H9 (cell line): ENCODE data around the gene C17orf58. TPM values are rescaled to one million over a fixed set of nuclear protein-coding genes. Genes with fewer than 3 reads are reported as not detected.
A peak's percentile ranks its signal among the peaks of the same experiment; 100 is the strongest.
"Not testable (repeated sequence)": the region's sequence is repeated elsewhere in the genome, so short reads cannot be mapped to it uniquely, and the experiment has no call there.

Source experiments
- DNase-seq: peaks from one replicate; pipeline ENCODE4 v3.0.0-alpha.2; 2017
- H2AFZ ChIP-seq: one replicate; pipeline ENCODE4 v1.6.1; 2013; ENCODE audit warnings: mild to moderate bottlenecking, low read length, control low read depth, moderate library complexity
- H2AK5ac ChIP-seq: 2 replicates; pipeline ENCODE4 v1.6.1; 2013; ENCODE audit warnings: low read length, control low read depth, mixed read lengths; ENCODE audit not compliant: insufficient read length
- H2BK120ac ChIP-seq: one replicate; pipeline ENCODE4 v1.6.1; 2013; ENCODE audit warnings: low read depth, mild to moderate bottlenecking, low read length, control low read depth, inconsistent platforms; ENCODE audit not compliant: poor library complexity, severe bottlenecking
- H2BK12ac ChIP-seq: 2 replicates; pipeline ENCODE4 v1.6.1; 2013; ENCODE audit warnings: low read length, control low read depth, mixed read lengths, low read depth; ENCODE audit not compliant: insufficient read length
- H2BK15ac ChIP-seq: 2 replicates; pipeline ENCODE4 v1.6.1; 2013; ENCODE audit warnings: low read depth, low read length, control low read depth
- H2BK20ac ChIP-seq: one replicate; pipeline ENCODE4 v1.6.1; 2013; ENCODE audit warnings: low read depth, mild to moderate bottlenecking, low read length, control low read depth, inconsistent platforms; ENCODE audit not compliant: poor library complexity, severe bottlenecking
- H2BK5ac ChIP-seq: 2 replicates; pipeline ENCODE4 v1.6.1; 2013; ENCODE audit warnings: low read length, control low read depth, mixed read lengths; ENCODE audit not compliant: insufficient read length
- H3K14ac ChIP-seq: 2 replicates; pipeline ENCODE4 v1.6.1; 2013; ENCODE audit warnings: low read length, control low read depth; ENCODE audit not compliant: insufficient read depth
- H3K18ac ChIP-seq: 2 replicates; pipeline ENCODE4 v1.6.1; 2013; ENCODE audit warnings: low read depth, mild to moderate bottlenecking, mixed read lengths, low read length, control low read depth; ENCODE audit not compliant: insufficient read length
- H3K23ac ChIP-seq: 2 replicates; pipeline ENCODE4 v1.6.1; 2013; ENCODE audit warnings: low read length, control low read depth, mixed read lengths, low read depth; ENCODE audit not compliant: insufficient read length
- H3K23me2 ChIP-seq: 2 replicates; pipeline ENCODE4 v1.6.1; 2013; ENCODE audit warnings: low read depth, mild to moderate bottlenecking, mixed read lengths, low read length, control low read depth; ENCODE audit not compliant: insufficient read length, poor library complexity, severe bottlenecking
- H3K27ac ChIP-seq: 2 replicates; pipeline ENCODE4 v1.5.1; 2013; ENCODE audit warnings: low read length, control low read depth, mixed read lengths, low read depth; ENCODE audit not compliant: insufficient read length
- H3K27me3 ChIP-seq: 2 replicates; pipeline ENCODE4 v1.6.1; 2013; ENCODE audit warnings: low read length, control low read depth, inconsistent platforms; ENCODE audit not compliant: insufficient read depth
- H3K4ac ChIP-seq: 2 replicates; pipeline ENCODE4 v1.6.1; 2013; ENCODE audit warnings: low read depth, mild to moderate bottlenecking, control low read depth, inconsistent platforms, low read length, moderate library complexity
- H3K4me1 ChIP-seq: 2 replicates; pipeline ENCODE4 v1.6.1; 2013; ENCODE audit warnings: low read length, control low read depth, inconsistent platforms; ENCODE audit not compliant: insufficient read depth
- H3K4me2 ChIP-seq: 2 replicates; pipeline ENCODE4 v1.6.1; 2013; ENCODE audit warnings: low read length, control low read depth, mixed read lengths; ENCODE audit not compliant: insufficient read length, insufficient read depth
- H3K56ac ChIP-seq: 2 replicates; pipeline ENCODE4 v1.6.1; 2013; ENCODE audit warnings: low read depth, mild to moderate bottlenecking, mixed read lengths, low read length, control low read depth; ENCODE audit not compliant: insufficient read length
- H3K79me1 ChIP-seq: 2 replicates; pipeline ENCODE4 v1.6.1; 2013; ENCODE audit warnings: low read depth, mild to moderate bottlenecking, moderate library complexity, low read length, control low read depth, inconsistent platforms; ENCODE audit not compliant: insufficient read depth, poor library complexity, severe bottlenecking
- H3K79me2 ChIP-seq: 2 replicates; pipeline ENCODE4 v1.6.1; 2013; ENCODE audit warnings: low read length, control low read depth, inconsistent platforms; ENCODE audit not compliant: insufficient read depth
- H3K9ac ChIP-seq: 2 replicates; pipeline ENCODE4 v1.6.1; 2013; ENCODE audit warnings: low read length, control low read depth, mixed read lengths; ENCODE audit not compliant: insufficient read length; ENCODE audit errors: extremely low read depth
- H3K9me3 ChIP-seq: one replicate; pipeline ENCODE4 v1.6.1; 2013; ENCODE audit warnings: low read depth, low read length, inconsistent platforms; ENCODE audit not compliant: control insufficient read depth
- H3T11ph ChIP-seq: one replicate; pipeline ENCODE4 v1.6.1; 2013; ENCODE audit warnings: mild to moderate bottlenecking, low read length, control low read depth, inconsistent platforms
- H4K20me1 ChIP-seq: one replicate; pipeline ENCODE4 v1.6.1; 2013; ENCODE audit not compliant: control insufficient read depth, insufficient read length, insufficient read depth
- H4K5ac ChIP-seq: 2 replicates; pipeline ENCODE4 v1.6.1; 2013; ENCODE audit warnings: low read depth, mild to moderate bottlenecking, mixed read lengths, low read length, control low read depth; ENCODE audit not compliant: insufficient read length
- H4K8ac ChIP-seq: replicated peaks from 2 replicates; pipeline ENCODE4 v1.6.1; 2013; ENCODE audit warnings: low read length, control low read depth, mixed read lengths, low read depth; ENCODE audit not compliant: insufficient read length
- H4K91ac ChIP-seq: 2 replicates; pipeline ENCODE4 v1.6.1; 2013; ENCODE audit warnings: low read depth, mild to moderate bottlenecking, moderate library complexity, mixed read lengths, low read length, control low read depth; ENCODE audit not compliant: insufficient read length
- H3K27ac Mint-ChIP-seq, 3 experiments: 2 replicates in 2 of 3; 3 replicates in 1 of 3; pipeline ENCODE4 v1.8.0; 2020 to 2021; ENCODE audit warnings: mixed read lengths in 3 of 3, mild to moderate bottlenecking in 1 of 3, moderate library complexity in 1 of 3
- H3K27me3 Mint-ChIP-seq: 2 replicates; pipeline ENCODE4 v1.8.0; 2021; ENCODE audit warnings: low read depth, mild to moderate bottlenecking, moderate library complexity, mixed read lengths
- H3K36me3 Mint-ChIP-seq, 3 experiments: 2 replicates in 2 of 3; 3 replicates in 1 of 3; pipeline ENCODE4 v1.8.0; 2020 to 2021; ENCODE audit warnings: low read depth in 3 of 3, mixed read lengths in 3 of 3; ENCODE audit not compliant: insufficient read depth in 1 of 3
- H3K4me1 Mint-ChIP-seq, 2 experiments: 2 replicates each; pipeline ENCODE4 v1.8.0; 2020; ENCODE audit warnings: mixed read lengths in 2 of 2
- H3K4me3 Mint-ChIP-seq, 2 experiments: 2 replicates in 1 of 2; 3 replicates in 1 of 2; pipeline ENCODE4 v1.8.0; 2020 to 2021; ENCODE audit warnings: mild to moderate bottlenecking in 2 of 2, mixed read lengths in 2 of 2, moderate library complexity in 1 of 2
- H3K9me3 Mint-ChIP-seq, 2 experiments: 2 replicates in 1 of 2; 3 replicates in 1 of 2; pipeline ENCODE4 v1.8.0; 2020; ENCODE audit warnings: mild to moderate bottlenecking in 2 of 2, mixed read lengths in 2 of 2, moderate library complexity in 1 of 2
- WGBS: extraction: QIAGEN DNeasy Blood & Tissue Kit; methylation state at CpG from one replicate; pipeline ENCODE4 v1.1.7; 2013; ENCODE audit warnings: missing lambda C conversion rate, low lambda C conversion rate, mixed read lengths; ENCODE audit not compliant: insufficient read length; ENCODE audit errors: extremely low coverage; 5-methylcytosine and 5-hydroxymethylcytosine counted together
- total RNA-seq: library from RNA; stranded (reverse); gene quantifications from 2 replicates; pipeline ENCODE4 v1.2.1, GENCODE V29; 2021

C17orf58 gene
- total RNA-seq, 1 experiment from 2014 or later = 12.3 TPM

GRCh38 chr17:67960276-67960675 lies 36.0 kb downstream of the C17orf58 start:
- H3K9ac ChIP-seq, H2AK5ac ChIP-seq, H3K79me1 ChIP-seq, H3K79me2 ChIP-seq, H3K4me1 ChIP-seq, H3K9me3 ChIP-seq, H3K4me3 Mint-ChIP-seq, H3K23ac ChIP-seq, H3T11ph ChIP-seq, H2BK15ac ChIP-seq, H3K4ac ChIP-seq, H2BK5ac ChIP-seq, H4K8ac ChIP-seq, H3K18ac ChIP-seq, H3K4me2 ChIP-seq, H4K5ac ChIP-seq, H2BK12ac ChIP-seq, H3K56ac ChIP-seq, H3K27ac ChIP-seq, H2BK120ac ChIP-seq, H3K23me2 ChIP-seq, H4K20me1 ChIP-seq, H2BK20ac ChIP-seq, H3K27me3 ChIP-seq, H3K27me3 Mint-ChIP-seq, H4K91ac ChIP-seq, H3K9me3 Mint-ChIP-seq, DNase-seq, H2AFZ ChIP-seq, H3K14ac ChIP-seq: not testable (repeated sequence)
- peaks cover 6 to 11% of the 10 kb centered on the region in 2 experiments for H3K4me1 Mint-ChIP-seq
- peak overlapping the region in 1 of 3 experiments; percentile 86; a peak in 2 of 7 replicates for H3K27ac Mint-ChIP-seq
- H3K36me3 Mint-ChIP-seq = peaks cover 26 to 66% (median 51%) of the 10 kb centered on the region in 3 experiments; a peak in 6 of 7 replicates
- no CpG with 5 or more reads among the region's 3 CpGs for WGBS
